ENCODE measurements around the gene TSACC. TPM values are rescaled to one million over a fixed set of nuclear protein-coding genes. Genes with fewer than 3 reads are reported as not detected.

TSACC gene
- under 1 TPM in 1 of 2 donors, not detected in 1; 0.94 TPM for total RNA-seq

GRCh38 chr1:156338180-156338976 lies at the start of gene TSACC, which contains the start of gene CCT3:
Gene TSACC (plus strand): TSS chr1:156338526. CDS start chr1:156339758, 1,232 bp downstream.
Gene CCT3 (minus strand): TSS chr1:156338292. CDS start chr1:156338184, 108 bp downstream.
- peaks cover 9 to 11% of the 10 kb centered on the region in 2 donors for H3K36me3 Mint-ChIP-seq (ENCODE audit: insufficient read depth in 2 of 2)
- peak within 1 kb of the TSS; percentile 89 to 100 for H3K4me3 Mint-ChIP-seq
- no peaks in the 10 kb centered on the region for H3K9me3 Mint-ChIP-seq
- no peaks in the 10 kb centered on the region for H3K27me3 Mint-ChIP-seq (ENCODE audit: low read depth)
- peak within 1 kb of the TSS; percentile 96 for H3K27ac Mint-ChIP-seq
- peaks cover 43% of the 10 kb centered on the region for H3K4me1 Mint-ChIP-seq (ENCODE audit: low read depth)
- peak; percentile 96 for ATAC-seq (replicated peaks in 1 of 2)
- peak; percentile 99 for DNase-seq

GRCh38 chr1:156289857-156290256 lies 48.5 kb upstream of the TSACC start:
- DNase-seq = no peak
- no peaks in the 10 kb centered on the region for H3K27me3 Mint-ChIP-seq (ENCODE audit: low read depth)
- H3K36me3 Mint-ChIP-seq (ENCODE audit: insufficient read depth in 2 of 2) = peaks cover 2 to 8% of the 10 kb centered on the region in 2 donors
- no peak overlapping the region for H3K4me3 Mint-ChIP-seq
- H3K27ac Mint-ChIP-seq = peak overlapping the region; percentile 76
- ATAC-seq (replicated peaks in 1 of 2) = no peak
- H3K4me1 Mint-ChIP-seq (ENCODE audit: low read depth) = peaks cover 11% of the 10 kb centered on the region
- no peaks in the 10 kb centered on the region for H3K9me3 Mint-ChIP-seq

GRCh38 chr1:156291226-156292061 lies 46.9 kb upstream of the TSACC start:
- Mint-ChIP-seq H3K4me1 (ENCODE audit: low read depth) (peaks cover 25% of the 10 kb centered on the region), H3K9me3 (no peaks in the 10 kb centered on the region), H3K36me3 (ENCODE audit: insufficient read depth in 2 of 2) (peaks cover 2 to 6% of the 10 kb centered on the region in 2 donors), H3K27me3 (ENCODE audit: low read depth) (no peaks in the 10 kb centered on the region), H3K27ac (no peak overlapping the region), H3K4me3 (peak overlapping the region; percentile 6 to 22)
- ATAC-seq (replicated peaks in 1 of 2) = peak; percentile 28 to 42
- DNase-seq = no peak

- no peak overlapping the region for H3K4me3 Mint-ChIP-seq
- no peak for ATAC-seq (replicated peaks in 1 of 2)
- DNase-seq = no peak
- peaks cover 25% of the 10 kb centered on the region for H3K4me1 Mint-ChIP-seq (ENCODE audit: low read depth)
- peaks cover 2 to 6% of the 10 kb centered on the region in 2 donors for H3K36me3 Mint-ChIP-seq (ENCODE audit: insufficient read depth in 2 of 2)
- no peak overlapping the region for H3K27ac Mint-ChIP-seq
- H3K9me3 Mint-ChIP-seq = no peaks in the 10 kb centered on the region
- H3K27me3 Mint-ChIP-seq (ENCODE audit: low read depth) = no peaks in the 10 kb centered on the region
Measured at GRCh38 chr1:156293098-156293434, 45.3 kb upstream of the TSACC start.

GRCh38 chr1:156293895-156294294 lies 44.4 kb upstream of the TSACC start:
- H3K27me3 Mint-ChIP-seq (ENCODE audit: low read depth) = no peaks in the 10 kb centered on the region
- peaks cover 25% of the 10 kb centered on the region for H3K4me1 Mint-ChIP-seq (ENCODE audit: low read depth)
- ATAC-seq (replicated peaks in 1 of 2) (no peak), DNase-seq (no peak)
- no peak overlapping the region for H3K4me3 Mint-ChIP-seq
- H3K27ac Mint-ChIP-seq = no peak overlapping the region
- H3K9me3 Mint-ChIP-seq = no peaks in the 10 kb centered on the region
- H3K36me3 Mint-ChIP-seq (ENCODE audit: insufficient read depth in 2 of 2) = peaks cover 0 to 6% of the 10 kb centered on the region in 2 donors

- peaks cover 25% of the 10 kb centered on the region for H3K4me1 Mint-ChIP-seq (ENCODE audit: low read depth)
- H3K27me3 Mint-ChIP-seq (ENCODE audit: low read depth) = no peaks in the 10 kb centered on the region
- no peaks in the 10 kb centered on the region for H3K9me3 Mint-ChIP-seq
- ATAC-seq (replicated peaks in 1 of 2) (peak; percentile 86 to 89), DNase-seq (peak; percentile 61 to 66)
- peak within 1 kb of the TSS; percentile 81 to 94 for H3K4me3 Mint-ChIP-seq
- H3K36me3 Mint-ChIP-seq (ENCODE audit: insufficient read depth in 2 of 2) = peaks cover 0 to 4% of the 10 kb centered on the region in 2 donors
- peak within 1 kb of the TSS; percentile 79 for H3K27ac Mint-ChIP-seq
Measured at GRCh38 chr1:156295391-156295947, 42.9 kb upstream of the TSACC start, which contains the start of gene GLMP. Gene GLMP (minus strand): TSS chr1:156295679. CDS start chr1:156295645, 34 bp downstream.

- no peak for DNase-seq
- H3K9me3 Mint-ChIP-seq = no peaks in the 10 kb centered on the region
- no peak for ATAC-seq (replicated peaks in 1 of 2)
- no peaks in the 10 kb centered on the region for H3K27me3 Mint-ChIP-seq (ENCODE audit: low read depth)
- H3K36me3 Mint-ChIP-seq (ENCODE audit: insufficient read depth in 2 of 2) = peaks cover 0 to 3% of the 10 kb centered on the region in 2 donors
- no peak within 1 kb of the TSS for H3K27ac Mint-ChIP-seq
- no peak within 1 kb of the TSS for H3K4me3 Mint-ChIP-seq
- peaks cover 23% of the 10 kb centered on the region for H3K4me1 Mint-ChIP-seq (ENCODE audit: low read depth)
Measured at GRCh38 chr1:156298852-156299357, 39.4 kb upstream of the TSACC start, which contains the start of gene VHLL. Gene VHLL (minus strand): TSS chr1:156299307. CDS start chr1:156299189, 118 bp downstream.

- ATAC-seq (replicated peaks in 1 of 2) (no peak), DNase-seq (no peak)
- Mint-ChIP-seq H3K4me1 (ENCODE audit: low read depth) (no peaks in the 10 kb centered on the region), H3K4me3 (no peak overlapping the region), H3K27me3 (ENCODE audit: low read depth) (no peaks in the 10 kb centered on the region), H3K9me3 (no peaks in the 10 kb centered on the region), H3K27ac (no peak overlapping the region), H3K36me3 (ENCODE audit: insufficient read depth in 2 of 2) (peaks cover 2 to 11% of the 10 kb centered on the region in 2 donors)
Measured at GRCh38 chr1:156303241-156303640, 35.1 kb upstream of the TSACC start.

- no peak overlapping the region for H3K27ac Mint-ChIP-seq
- H3K4me3 Mint-ChIP-seq = no peak overlapping the region
- no peaks in the 10 kb centered on the region for H3K9me3 Mint-ChIP-seq
- no peak for DNase-seq
- ATAC-seq (replicated peaks in 1 of 2) = no peak
- H3K36me3 Mint-ChIP-seq (ENCODE audit: insufficient read depth in 2 of 2) = peaks cover 2 to 20% of the 10 kb centered on the region in 2 donors
- H3K27me3 Mint-ChIP-seq (ENCODE audit: low read depth) = no peaks in the 10 kb centered on the region
- no peaks in the 10 kb centered on the region for H3K4me1 Mint-ChIP-seq (ENCODE audit: low read depth)
Measured at GRCh38 chr1:156305215-156305614, 33.1 kb upstream of the TSACC start.

GRCh38 chr1:156308078-156308477 lies 30.2 kb upstream of the TSACC start:
- H3K4me1 Mint-ChIP-seq (ENCODE audit: low read depth) = no peaks in the 10 kb centered on the region
- peaks cover 5 to 27% of the 10 kb centered on the region in 2 donors for H3K36me3 Mint-ChIP-seq (ENCODE audit: insufficient read depth in 2 of 2)
- ATAC-seq (replicated peaks in 1 of 2) = no peak
- no peaks in the 10 kb centered on the region for H3K9me3 Mint-ChIP-seq
- H3K4me3 Mint-ChIP-seq = no peak overlapping the region
- H3K27me3 Mint-ChIP-seq (ENCODE audit: low read depth) = no peaks in the 10 kb centered on the region
- peak overlapping the region; percentile 8 for H3K27ac Mint-ChIP-seq
- no peak for DNase-seq

- H3K4me1 Mint-ChIP-seq (ENCODE audit: low read depth) = no peaks in the 10 kb centered on the region
- H3K4me3 Mint-ChIP-seq = no peak overlapping the region
- DNase-seq = no peak
- no peak for ATAC-seq (replicated peaks in 1 of 2)
- no peaks in the 10 kb centered on the region for H3K27me3 Mint-ChIP-seq (ENCODE audit: low read depth)
- no peaks in the 10 kb centered on the region for H3K9me3 Mint-ChIP-seq
- peaks cover 5 to 38% of the 10 kb centered on the region in 2 donors for H3K36me3 Mint-ChIP-seq (ENCODE audit: insufficient read depth in 2 of 2)
- no peak overlapping the region for H3K27ac Mint-ChIP-seq
Measured at GRCh38 chr1:156310962-156311361, 27.4 kb upstream of the TSACC start.

GRCh38 chr1:156316909-156317308 lies 21.4 kb upstream of the TSACC start:
- Mint-ChIP-seq H3K27me3 (ENCODE audit: low read depth) (no peaks in the 10 kb centered on the region), H3K9me3 (no peaks in the 10 kb centered on the region), H3K36me3 (ENCODE audit: insufficient read depth in 2 of 2) (peaks cover 9 to 44% of the 10 kb centered on the region in 2 donors), H3K4me3 (no peak overlapping the region), H3K27ac (no peak overlapping the region), H3K4me1 (ENCODE audit: low read depth) (no peaks in the 10 kb centered on the region)
- DNase-seq = no peak
- ATAC-seq (replicated peaks in 1 of 2) = no peak
